Ecto neural progenitor cell (in vitro differentiated cells): ENCODE data around the gene RBBP8NL.

Experiments used
- DNase-seq: peaks from one replicate; pipeline ENCODE4 v3.0.0-alpha.2; 2018; ENCODE audit warnings: low spot score

RBBP8NL gene

GRCh38 chr20:62408055-62408454 lies 19.3 kb downstream of the RBBP8NL start:
- DNase-seq: no peak

GRCh38 chr20:62407221-62407992 lies 19.9 kb downstream of the RBBP8NL start, which contains the start of gene CABLES2:
Gene CABLES2, minus strand, starts transcription at chr20:62407285. Its CDS starts 9 bp downstream, at chr20:62407276.
- peak; percentile 94 for DNase-seq

- peak; percentile 65 for DNase-seq
Observed at GRCh38 chr20:62406635-62407176, 20.6 kb downstream of the RBBP8NL start.

DNA sequence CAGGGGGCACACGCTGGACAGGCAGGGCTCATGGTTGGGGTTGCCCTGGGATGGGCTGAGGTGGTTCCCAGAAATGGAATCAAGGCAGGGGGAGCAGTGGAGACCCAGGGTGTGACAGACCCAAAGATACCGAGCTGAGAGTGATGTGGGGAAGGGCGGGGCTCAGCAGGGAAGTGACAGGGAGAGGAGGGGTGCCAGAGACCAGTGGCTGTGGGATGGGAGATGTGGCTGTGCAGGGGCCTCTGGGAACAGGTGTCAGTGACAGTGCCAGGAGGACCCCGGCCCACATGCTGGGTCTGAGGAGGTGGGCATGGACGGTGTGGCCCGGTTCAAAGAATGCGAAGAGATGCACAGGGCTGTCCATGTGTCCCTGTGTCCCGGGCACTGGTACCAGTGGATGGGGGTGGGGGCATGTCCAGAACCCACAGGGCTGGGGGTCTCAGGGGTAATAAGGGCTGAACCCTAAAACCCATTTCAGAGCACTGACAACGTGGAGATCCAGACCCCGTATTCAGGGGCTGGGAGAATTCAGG lies 21.3 kb downstream of the RBBP8NL start:
- no peak for DNase-seq

GRCh38 chr20:62405108-62405980 lies 22.0 kb downstream of the RBBP8NL start:
- DNase-seq: peak; percentile 78

GRCh38 chr20:62404761-62405107 lies 22.6 kb downstream of the RBBP8NL start:
- no peak for DNase-seq

GRCh38 chr20:62404112-62404665 lies 23.1 kb downstream of the RBBP8NL start:
- DNase-seq: no peak

DNA sequence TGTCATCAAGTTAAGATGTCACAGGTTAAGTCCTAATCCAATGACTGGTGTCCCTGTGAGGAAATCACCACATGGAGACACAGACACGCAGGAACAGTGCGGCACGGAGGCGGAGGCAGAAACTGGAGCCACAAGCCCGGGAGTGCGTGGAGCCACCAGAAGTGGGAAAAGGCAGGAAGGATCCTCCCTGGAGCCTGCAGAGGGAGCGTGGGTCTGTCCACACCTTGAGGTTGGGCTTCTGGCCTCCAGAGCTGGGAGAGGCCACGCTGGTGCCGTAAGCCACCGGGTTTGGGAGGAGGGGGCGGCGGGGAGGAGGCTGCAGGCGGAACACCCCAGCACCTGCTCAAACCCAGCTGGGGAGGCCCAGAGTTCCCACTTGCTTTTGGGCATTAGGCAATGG lies 24.0 kb downstream of the RBBP8NL start:
- no peak for DNase-seq

DNA sequence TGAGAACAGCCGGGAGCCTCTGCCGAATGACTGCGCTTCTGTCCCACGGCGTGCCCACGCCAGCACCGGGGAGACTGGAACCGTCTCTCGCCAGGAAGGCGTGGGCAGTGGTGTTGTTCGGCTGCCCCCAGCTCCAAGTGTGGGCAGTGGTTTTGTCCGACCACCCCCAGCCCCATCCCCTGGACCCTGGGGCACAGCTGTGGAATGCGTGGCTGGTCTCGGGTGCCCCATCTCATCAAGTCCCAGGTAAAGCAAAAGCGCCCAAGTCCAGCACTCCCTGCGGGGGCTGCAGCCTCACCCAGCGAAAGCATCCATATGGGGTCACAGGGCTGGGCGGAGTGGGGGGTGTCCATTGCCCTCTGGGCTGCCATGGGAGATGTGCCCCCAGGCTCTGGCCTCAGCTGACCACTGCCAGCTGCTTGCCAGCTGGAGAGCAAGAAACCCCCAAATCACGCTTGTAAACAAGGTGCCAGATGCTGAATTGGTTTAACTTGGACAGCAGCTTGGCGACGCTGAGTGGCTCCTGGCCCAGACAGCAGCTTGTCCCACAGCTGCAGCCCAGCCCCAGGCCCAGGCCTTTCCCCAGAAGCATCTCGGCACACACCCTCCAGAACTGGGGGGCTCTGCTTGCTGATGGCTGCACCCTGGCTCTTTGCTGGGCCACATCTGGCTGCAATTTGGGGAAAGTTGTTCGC lies 24.7 kb downstream of the RBBP8NL start:
- no peak for DNase-seq

DNA sequence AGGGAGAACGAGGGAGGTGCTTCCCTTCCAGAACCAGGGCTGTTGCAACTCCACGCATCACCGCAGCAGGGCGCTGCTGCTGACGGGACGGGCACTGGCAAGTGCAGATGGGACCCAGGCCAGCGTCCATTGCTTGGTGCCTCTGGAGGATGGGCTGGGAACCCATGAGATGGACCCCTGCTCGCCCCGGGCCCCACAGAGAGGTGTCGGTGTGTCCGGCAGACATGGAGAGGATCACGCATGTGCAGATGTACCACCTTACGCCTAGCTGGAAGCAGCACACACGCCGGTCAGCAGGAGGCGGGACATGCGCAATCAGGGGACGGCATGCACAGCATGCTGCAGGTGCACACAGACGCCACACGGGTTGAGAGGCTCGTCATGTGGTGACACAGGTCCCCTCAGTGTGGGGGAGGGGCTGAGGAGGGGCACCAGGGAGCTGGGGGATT lies 26.0 kb downstream of the RBBP8NL start:
- peak; percentile 67 for DNase-seq

DNA sequence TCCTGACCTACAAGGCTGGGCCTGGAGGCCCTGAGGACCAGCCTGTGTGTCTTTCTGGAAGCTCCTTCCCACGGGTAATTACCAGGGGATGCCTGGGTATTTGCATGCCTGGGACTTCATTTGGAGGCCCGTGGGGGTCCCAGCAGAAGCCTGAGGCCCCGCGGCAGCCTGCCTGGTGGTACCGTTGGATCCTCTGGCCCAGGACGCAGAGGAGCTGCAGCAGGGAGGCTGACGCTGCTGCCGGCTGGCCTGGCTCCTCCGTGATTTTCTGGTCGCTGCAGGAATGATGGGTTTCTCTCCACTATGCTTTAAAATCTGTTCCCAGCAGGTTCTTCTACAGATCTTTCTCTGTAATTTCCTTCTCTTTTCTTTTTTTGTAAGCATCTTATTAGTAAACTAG lies 26.8 kb downstream of the RBBP8NL start:
- no peak for DNase-seq

DNA sequence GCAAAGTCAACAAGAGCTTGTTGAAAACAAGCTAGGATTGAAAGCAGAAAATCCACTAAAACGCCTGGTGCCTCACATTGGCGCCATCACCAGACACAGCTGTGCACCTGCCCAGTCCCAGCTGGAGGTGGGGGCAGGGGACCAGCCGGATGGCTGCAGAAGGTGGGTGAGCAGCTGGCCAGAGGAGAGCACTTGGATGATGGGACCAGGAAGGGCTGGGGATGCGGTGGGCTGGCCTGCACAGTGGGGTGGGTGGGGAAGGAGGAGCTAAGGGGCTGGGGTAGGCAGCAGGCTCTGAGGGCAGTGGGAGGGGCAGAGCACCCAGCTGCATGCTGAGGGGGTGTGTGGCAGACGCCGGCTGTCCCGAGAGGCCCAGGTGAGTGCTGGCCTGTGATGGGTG lies 27.3 kb downstream of the RBBP8NL start:
- no peak for DNase-seq

- no peak for DNase-seq
Observed at GRCh38 chr20:62398120-62398821, 29.1 kb downstream of the RBBP8NL start.

GRCh38 chr20:62396367-62397239 lies 30.7 kb downstream of the RBBP8NL start:
- no peak for DNase-seq

DNA sequence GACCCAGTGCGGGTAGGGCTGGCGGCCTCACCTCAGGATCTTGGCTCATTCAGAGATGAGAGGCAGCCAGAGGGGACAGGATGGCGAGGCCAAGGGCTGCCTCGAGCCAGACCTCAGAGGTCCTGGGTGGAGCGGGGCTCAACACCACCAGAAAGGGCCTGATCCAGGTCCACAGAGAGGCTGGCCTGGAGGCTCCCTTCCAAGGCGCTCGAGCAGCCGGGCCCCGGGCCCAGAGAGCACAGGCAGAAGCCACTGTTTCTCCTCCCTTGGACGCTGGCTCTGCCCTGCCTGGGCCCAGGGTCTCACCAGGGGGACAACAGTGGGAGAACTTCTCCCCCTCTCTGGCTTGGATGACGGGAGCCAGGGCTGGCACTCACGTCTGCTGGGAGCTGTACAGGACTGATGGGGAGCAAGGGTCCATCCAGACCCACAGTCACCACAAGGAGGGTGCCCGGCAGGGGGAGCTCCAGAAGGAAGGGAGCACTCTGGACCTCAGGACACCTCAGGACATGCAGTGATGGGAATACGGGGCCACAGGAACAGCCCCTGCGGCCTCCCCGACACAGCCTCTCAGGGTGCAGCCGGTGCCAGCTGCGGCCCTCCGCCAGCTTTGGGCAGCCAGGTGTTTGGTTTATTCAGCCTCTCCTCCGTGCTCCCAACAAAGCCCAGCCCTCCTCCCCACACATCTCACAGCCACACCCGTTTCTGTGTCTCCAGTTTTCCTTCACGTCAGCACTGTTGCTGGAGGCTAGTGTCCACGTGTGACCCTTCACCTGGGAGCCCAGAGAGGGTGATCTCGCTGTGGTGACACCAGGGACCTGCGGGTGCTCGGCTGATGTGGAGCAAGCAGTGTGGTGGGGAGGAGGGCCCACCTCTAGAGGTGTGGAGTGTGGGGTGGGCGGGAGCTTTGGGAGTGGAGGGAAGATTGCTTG lies 31.8 kb downstream of the RBBP8NL start:
- DNase-seq: no peak

GRCh38 chr20:62394248-62395245 lies 32.8 kb downstream of the RBBP8NL start:
- DNase-seq: no peak

DNA sequence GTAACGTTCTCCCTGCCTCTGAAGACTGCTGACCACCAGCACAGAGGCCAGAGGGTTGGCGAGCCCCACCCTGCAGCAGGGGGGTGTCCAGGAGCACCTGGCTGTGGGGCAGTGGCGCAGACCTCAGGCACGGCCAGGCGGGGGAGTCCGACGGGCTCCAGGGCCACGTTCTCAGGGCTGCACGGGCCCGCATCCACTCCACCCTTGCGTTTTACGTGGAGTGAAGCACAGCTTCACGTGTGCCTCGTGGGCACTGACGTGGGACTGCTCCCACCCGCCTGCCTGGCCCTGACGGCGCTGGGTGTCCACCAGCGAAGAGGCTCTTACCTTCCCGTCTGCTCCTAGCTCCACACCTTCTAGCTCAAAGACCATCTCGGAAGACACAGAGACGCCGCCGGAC lies 33.5 kb downstream of the RBBP8NL start:
- no peak for DNase-seq

DNA sequence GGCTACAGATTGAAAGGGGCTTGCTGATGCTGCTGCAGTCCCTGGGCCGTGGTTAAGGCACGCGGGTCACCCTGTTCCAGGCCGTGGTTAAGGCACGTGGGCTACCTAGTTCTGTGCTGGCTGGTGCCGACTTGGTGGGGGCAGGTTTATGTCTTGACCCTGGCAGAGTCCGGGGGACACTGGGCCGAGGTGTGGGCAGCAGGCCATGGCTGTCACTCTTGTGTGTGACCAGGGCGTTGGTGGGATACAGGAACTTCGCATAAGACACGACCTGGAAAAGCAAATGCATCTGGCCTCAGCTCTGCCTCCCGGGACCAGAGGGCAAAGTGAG lies 34.0 kb downstream of the RBBP8NL start:
- no peak for DNase-seq
